ENCODE measurements around the gene NES.

Gene NES

DNA sequence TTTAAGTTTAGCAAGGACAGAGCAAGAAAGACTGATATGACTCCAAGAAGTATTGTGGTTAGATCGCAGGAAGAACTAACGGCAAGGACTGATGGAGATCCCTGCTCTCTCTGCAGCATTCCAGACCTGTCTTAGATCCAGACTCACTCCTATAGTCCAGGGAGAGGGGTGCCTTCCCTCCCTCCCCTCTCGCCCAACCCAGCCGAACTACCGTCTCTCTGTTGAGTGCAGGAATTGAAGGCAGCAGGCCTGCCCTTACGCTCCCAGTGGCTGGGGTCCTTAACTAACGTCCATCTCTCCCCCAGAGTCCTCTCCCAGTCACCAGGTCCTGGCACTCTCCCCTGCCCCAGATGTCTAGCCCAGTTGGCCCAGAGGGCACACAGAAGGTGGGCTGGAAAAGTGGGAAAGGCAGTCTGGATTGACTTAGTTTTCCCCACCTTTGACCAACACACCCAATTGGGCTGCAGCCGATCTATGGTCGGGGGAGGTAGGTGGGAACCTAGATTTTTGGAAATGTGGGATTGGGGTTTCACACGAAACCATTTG is 27.0 kb upstream of the NES start:
- no peak for DNase-seq (ENCODE audit: low read depth in 1 of 2, low spot score in 1 of 2)

DNA sequence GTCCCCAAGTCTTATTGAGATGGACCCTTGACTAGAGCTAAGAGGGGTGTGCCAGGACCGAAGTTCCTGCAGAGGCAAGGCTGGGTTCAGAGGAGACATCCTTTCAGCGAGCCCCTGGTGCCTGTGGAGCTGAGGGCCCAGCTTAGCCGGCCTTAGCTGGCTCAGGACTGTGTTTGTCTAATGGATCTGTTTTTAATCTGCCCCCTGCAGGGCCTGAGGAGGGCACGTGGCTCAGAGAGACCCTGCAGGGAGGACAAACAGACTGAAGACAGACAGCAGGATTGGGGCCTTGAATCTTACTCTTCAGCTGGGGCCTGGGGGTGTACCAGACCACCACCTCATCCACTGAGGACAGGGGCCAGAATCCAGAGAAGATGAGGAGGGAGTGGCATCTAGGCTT is 26.5 kb upstream of the NES start:
- DNase-seq (ENCODE audit: low read depth in 1 of 2, low spot score in 1 of 2): no peak

DNA sequence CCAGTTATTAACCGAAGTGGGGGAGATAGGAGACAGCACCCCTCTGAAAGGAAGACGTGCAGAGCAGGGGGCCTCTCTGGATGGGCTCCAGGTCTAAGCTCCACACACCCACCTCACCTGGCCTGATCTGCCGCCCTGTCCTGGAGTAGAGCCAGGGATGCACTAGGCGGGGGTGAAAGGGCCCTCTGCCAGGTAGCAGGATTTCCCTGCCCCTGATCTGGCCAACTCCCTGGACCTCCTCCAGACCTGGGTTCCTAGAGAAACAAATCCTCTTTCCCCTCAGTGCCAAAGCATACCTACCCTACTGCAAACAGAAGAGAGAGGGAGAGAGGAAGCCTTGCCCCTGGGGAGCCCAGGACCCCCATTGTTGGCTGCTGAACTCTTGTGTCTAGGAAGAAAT is 26.1 kb upstream of the NES start:
- DNase-seq (ENCODE audit: low read depth in 1 of 2, low spot score in 1 of 2): no peak

DNA sequence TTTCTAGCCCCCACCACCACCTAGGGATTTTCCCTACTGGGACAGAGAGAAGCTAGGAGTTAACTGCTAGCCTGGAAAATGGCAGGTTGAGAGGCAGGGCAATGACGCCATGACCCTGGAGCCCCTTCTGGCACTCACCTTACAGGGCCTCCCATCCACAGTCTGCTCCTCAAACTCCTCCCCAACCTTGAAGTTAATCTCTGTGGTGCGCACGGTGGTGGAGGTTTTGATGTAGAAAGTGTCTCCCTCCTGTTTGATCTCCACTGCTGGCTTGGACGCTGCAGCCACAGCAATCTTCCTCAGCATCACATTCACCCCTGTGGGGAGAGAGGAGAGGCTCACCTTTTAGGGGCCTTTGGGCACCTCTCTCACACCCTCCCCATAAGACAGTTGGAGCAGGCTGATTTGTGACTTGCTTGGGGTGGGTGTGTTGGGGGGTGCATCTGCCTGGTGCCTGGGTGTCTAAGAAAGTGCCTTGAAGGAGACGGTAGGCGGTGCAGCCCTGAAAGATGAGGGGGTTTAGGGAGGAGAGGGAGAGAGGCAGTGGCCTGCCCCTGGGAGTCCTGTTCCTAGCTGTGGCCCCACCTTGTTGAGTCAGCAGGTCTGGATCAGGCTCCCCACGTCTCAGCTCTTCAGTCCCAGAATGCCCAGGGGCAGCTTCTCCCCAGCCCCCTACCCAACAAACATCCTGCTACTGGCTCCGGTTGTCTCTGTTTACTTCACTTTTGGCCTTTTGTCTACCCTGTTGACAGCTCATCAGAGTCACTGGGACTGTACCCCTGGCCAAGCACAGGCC is 23.7 kb upstream of the NES start:
- DNase-seq (ENCODE audit: low read depth in 1 of 2, low spot score in 1 of 2): no peak

DNA sequence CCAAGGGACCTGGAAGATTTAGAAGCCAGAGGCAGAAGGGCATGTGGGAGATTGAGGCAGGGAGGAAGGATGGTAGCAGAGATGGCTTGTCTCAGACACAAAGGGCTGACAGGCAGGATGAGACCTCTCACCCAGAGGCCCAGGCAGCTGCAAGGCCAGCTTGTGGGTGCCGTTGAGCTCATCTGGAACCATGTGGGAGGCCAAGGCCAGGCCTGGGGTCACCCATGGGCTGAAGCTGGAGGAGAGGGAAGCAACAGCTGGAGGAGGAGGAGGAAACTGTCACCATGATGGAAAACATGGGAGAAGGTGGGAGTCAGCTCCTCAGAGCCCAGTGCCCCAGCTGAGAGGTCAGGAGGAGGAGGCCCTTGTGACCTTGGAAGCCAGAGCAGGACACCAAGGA is 21.8 kb upstream of the NES start:
- no peak for DNase-seq (ENCODE audit: low read depth in 1 of 2, low spot score in 1 of 2)

DNA sequence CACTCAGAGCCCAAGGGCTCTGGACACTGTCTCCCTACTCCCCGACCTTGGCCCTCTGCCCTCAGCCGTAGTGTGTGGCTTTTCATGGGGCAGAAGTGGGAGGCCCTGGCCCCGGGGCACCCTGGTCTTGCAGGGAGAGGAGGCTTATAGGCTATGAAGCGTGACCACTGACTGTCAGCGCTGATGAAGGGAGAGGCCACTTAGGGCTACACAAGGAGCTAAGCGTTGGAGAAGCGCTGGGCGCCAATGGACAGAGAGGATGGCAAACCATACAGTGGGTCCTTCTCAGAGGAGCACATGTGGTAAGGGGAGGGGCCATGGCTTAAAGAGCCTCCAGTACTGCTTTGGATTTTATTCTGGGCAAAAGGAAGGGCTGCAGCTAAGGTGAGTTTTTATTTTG is 20.3 kb upstream of the NES start:
- DNase-seq (ENCODE audit: low read depth in 1 of 2, low spot score in 1 of 2): no peak

DNA sequence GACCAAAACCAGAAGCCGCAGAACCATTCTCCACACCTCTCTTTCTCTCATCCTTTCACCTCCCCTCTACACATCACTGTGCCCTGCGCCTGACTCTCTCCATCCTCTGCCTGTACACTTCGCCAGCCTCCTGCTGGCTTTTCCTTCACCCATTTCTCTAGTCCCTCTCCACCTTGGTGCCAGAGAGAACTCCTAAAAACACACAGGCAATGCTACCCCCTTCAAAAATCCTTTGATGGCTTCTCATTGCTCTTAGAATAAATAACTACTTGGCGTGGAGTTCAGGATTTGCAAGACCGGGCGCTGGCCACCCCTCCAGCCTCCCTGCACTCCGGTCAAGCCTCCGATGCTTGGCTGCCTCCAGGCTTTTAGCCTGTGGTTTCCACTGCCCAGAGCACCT is 19.5 kb upstream of the NES start:
- no peak for DNase-seq (ENCODE audit: low read depth in 1 of 2, low spot score in 1 of 2)

DNA sequence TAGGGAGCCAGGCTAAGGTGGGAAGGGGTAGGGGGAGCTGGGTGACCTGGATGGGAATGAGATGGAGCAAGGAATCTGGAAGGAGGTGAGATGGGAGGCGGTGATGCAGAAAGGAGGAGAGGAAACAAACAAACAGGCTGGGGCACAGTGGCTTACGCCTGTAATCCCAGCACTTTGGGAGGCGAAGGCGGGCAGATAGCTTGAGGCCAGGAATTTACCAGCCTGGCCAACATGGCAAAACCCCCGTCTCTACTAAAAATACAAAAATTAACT is 17.4 kb upstream of the NES start:
- DNase-seq (ENCODE audit: low read depth in 1 of 2, low spot score in 1 of 2): no peak

DNA sequence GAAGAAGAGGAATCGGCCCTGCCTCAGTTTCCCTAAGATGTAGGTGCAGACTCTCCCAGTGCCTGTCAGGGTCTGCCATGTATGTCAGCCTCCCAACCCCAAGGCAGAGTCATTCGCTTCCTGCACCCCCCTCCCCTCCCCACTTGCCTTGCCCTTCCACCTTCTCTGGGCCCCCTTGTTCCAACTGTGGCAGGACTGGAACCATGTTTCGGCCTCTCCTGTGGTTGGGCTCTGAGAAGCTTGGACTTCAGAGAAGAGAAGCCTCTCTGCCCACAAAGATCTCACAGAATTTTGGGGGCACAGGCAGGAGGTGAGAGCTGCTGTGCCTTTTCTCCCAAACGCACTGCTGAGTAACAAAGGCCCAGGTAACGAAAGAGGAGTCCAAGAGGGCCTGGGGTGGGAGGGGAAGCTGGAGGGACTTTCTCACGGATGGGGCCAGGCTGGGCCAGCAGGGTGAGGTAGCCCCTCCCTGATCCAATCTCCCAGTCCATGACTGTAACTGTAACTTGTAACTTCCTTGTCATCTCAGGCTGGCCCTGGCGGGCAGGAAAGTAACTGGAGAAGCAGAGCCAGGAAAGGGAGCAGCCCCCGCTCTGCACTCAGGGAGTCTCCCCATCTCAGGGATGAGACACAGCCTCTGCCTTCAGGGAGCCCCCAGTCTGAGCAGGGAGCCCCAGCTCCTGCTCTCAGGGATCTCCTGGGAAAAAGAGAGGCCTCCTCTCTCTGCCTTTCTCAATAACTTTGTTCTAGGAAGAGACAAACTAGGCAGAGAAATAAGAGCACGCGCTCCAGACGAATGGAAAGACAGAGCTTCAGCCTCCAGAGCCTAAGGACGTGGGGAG is 16.9 kb upstream of the NES start:
- no peak for DNase-seq (ENCODE audit: low read depth in 1 of 2, low spot score in 1 of 2)

DNA sequence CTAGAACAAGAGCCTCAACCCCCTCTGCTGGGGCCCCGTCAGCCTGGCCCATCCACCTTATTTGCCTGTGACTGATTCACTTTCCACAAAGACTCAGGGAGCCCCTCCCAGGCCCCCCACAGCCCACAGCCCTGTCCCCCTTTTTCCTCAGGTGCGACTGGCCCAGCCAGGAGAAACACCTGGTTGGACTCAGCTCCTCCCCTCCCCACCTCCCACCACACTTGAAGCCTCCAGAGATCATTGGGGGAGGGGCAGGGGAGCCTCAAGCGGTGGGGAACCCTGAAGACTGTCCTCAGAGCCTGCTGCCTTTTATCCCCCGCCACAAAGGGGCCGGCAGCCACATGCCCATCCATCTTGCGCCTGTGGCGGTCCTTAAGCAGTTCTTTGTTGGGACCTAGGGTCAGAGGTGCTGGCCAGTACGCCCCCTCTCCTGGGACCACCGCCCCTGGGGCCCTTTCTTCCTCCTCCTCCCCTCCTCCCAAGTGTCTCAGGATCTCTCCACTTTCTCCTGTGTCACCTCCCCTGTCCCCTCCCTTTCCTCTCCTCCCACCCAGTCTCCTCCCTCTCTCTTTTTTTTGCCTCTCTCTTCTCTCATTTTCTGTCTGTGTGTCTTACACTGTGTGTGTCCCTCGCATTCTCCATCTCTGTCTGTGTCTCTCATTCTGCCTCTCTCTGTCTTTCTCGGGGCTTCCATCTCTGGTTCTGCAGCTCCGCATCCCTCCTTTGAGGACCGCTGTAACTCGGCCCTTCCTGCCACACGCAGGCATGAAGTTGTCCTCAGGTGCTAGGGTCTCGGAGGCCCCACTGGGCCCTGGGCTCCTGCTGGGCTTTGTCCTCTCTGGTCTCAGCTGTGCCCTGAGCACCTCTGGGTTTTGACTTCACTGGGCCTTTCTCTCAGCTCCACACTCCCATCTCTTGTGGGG is 16.0 kb upstream of the NES start:
- DNase-seq (ENCODE audit: low read depth in 1 of 2, low spot score in 1 of 2): no peak

DNA sequence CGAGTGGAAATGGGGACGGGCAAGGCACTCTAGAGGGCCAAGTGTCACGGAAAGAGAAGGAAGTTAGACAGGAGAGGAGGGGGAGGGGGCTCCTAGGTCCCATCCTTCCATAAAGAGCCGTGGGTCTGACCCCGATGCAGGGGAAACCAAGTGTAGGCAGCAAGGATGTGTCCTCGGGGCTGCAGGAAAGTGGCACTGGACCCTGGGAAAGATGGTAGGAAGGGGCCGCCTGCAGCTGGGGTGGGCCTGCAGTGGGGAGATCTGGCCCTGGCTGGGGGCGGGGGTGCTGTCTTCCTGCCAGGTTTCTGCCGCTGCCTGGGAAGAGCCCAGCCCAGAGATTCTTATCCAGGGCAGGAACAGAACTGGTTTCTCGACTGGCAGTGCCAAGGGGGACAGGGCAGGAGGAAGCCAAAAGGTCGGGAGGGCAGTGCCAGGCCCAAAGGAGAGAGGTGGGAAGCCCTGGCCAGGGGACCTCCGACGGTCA is 15.3 kb upstream of the NES start:
- DNase-seq (ENCODE audit: low read depth in 1 of 2, low spot score in 1 of 2): no peak

DNA sequence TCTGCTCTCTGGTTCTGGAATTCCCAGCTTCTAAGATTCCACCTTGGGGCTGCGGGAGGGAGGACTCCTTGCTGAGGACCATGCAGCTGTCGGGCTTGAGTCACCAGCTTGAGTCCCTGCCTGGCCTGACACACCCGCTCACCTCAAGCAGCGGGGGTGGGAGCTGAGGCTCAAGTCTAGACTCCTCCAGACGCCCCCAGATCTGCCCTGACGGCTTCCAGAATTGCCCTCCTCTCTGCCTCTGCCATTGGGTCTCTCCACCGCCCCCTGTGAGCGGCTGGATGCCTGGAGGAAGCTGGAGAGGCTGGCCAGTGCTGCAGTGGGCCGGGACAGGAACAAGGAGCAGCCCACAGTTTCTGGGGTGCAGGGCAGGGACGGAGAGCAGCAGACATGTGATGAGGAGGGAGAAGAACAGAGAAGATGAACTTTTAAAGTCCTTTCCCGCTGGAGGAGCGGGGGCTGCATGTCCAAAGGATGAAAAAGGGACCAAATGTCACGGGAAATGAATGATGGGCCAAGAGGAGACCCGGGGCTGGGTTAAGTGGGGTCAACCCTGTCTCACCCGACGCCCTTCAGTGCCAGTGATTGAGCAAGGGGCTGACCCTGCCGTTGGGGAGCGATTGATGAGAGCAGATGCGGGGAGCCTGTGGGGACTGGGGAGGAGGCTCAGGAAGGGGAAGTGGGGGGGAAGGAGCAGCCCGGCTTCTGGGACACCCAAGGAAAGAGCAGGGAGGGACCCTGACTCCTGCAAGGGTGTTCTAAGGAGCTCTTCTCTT is 14.6 kb upstream of the NES start:
- no peak for DNase-seq (ENCODE audit: low read depth in 1 of 2, low spot score in 1 of 2)

DNA sequence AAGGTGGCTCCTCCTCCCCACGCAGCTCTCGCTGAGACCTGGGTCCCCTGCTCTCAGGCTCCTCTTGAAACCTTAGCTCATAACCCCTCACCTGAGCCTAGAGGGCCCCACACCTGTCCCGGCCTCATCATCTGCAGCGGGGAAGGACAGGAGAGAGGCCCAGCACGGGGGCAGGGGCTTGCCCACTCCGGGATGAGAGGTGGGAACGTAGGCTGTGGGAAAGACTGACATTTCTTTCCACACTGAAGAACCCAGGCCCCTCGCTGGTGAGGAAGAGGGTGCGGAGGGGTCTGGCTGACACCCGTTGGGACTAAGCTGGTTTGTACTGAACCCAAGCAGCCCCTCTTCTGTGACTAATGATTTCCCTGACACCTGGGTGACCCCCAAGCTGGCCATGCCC is 14.0 kb upstream of the NES start:
- no peak for DNase-seq (ENCODE audit: low read depth in 1 of 2, low spot score in 1 of 2)

DNA sequence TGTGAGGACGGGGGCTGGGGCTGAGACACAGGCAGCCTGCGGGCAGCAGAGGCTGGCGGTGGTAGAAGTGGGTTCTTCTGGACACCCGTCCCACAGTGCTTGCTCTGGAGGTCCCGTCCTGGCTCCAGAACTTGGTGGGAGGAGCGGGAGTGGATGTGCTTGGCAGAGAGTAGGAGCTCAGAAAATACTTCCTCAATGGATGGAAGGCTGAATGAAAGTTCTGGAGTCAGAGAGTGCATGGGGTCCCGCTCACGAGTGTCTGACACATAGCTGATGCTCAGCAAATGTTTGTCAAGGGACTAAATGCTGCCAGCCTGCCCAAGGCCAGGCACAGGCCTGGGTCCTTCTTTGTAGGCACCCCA is 13.4 kb upstream of the NES start:
- no peak for DNase-seq (ENCODE audit: low read depth in 1 of 2, low spot score in 1 of 2)

DNA sequence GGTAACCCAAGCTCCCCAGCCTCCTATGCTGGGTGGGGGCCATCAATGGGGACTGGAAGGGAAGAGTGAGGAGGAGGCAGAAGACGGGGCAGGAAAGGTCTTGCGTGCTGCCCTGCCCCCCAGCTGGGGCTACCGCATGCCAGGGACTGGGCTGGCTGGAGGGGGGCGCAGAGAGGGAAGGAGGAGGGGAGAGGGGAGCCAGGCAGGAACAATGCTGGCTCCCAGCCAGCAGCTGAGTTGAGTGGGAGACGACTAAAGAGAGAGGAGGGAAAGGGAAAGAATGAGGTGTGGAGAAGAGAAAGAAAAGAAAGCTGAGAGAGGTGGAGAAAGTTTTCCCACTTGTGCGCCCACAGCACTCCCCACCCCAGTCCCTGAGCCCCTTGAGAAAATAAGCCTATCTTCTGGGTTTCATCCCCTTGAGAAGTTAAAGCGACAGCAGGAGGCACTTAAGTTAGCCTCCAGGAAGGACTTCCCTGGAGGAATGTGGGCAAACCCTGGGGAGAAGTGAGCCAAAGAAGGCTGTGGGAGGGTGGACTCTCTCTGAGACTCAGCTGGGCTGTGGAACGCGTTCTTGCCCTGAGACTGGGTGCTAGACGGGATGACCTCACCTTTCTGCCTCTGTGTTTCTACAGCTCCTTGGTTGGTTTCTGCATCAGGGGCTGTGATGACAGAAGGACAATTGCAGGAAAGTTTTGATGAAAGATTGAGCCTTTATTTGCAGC is 12.9 kb upstream of the NES start:
- DNase-seq (ENCODE audit: low read depth in 1 of 2, low spot score in 1 of 2): no peak

DNA sequence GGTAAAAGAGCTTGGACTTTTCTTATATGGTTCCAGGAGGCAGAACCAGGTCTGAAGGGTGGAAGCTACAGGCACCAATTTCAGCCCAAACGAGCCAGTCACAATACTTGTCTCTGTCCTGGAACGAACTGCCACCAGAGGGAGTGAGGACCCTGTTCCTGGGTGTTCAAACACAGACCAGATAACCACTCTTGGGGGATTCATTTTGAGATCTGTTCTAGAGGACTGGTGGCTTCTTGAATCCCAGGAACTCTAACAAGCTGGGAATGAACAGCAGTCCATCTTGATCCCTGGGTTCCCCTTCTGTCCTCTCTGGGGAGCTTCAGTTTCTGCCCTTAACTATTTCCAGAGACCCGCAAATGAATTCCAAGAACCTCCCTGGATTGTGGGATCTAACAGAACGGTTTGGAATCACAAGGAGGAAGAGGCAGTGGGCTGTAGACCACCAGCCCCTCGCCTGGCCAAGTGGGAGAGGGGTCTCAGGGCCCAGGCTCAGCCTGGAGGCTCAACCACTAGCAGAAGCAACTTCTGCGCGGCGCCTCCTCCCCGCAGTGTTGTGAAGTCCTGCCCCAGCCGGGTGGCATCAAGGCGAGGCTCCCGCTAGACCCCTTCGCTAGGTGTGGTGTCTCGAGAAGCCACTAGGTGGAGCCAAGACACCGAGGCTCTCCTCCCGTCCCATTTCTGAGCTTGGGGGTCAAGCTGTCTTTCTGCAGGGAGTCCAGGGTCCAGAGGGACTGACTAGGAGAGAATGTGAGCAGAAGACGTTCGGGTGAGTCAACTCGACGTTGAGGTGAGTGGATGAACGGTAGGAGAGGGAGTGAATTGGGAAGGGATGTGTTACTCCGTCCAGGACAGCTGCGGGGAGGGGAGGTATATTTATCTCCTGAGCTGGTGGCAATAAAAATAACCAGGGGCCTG is 12.1 kb upstream of the NES start:
- DNase-seq (ENCODE audit: low read depth in 1 of 2, low spot score in 1 of 2): peak; percentile 48 to 57

DNA sequence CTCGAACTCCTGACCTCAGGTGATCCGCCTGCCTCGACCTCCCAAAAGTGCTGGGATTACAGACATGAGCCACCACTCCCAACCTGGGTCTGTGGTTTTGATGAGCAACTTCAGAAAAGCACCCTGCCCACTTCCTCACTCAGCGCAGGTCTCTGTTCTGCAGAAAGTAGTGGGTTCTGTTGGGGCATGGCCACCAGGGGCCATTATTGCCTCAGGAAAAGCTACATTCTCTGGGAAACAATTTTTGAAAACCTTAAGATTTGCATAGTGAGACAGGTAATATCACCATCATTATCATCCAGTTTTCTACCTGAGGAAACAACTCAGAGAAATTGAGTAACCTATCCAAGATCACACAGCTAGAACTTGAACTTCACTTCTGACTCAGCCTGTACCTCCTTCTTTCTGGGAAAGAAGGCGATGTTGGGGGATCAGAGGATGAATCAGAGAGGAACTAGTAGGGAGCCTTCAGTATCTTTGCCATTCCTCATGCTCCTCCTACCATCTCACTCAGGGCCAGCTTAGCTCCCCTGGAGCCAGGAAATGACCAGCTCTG is 7.1 kb upstream of the NES start:
- DNase-seq (ENCODE audit: low read depth in 1 of 2, low spot score in 1 of 2): no peak

DNA sequence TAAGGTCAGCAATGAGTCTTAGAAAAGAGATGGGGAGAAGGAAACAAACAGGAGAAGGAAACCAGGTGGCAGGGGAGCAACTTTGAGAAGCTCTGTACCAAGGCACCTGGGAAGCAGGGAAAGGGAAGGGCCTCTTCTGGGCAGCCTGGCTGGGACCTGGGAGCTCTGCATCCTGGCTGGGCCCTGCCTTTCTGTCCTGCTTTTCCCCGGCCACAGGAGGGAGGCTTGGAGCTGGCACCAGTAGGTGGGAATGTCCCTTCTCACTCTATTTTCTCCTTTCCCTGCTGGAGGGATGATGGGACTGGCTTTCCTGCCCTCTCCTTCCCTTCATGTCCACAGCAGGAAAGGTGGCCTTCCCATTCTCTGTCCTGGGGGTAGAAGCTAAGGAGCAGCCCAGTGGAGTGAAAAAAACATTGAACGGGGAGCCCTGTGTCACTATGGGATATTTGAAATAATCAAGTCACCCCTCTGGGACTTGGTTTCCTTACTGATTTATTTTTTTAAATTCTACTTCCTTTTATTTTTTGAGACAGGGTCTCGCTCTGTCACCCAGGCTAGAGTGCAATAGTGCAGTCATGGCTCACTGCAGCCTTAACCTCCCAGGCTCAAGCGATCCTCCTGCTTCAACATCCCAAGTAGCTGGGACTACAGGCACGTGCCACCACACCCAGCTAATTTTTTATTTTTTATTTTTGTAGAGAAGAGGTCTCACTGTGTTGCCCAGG is 5.1 kb upstream of the NES start:
- DNase-seq (ENCODE audit: low read depth in 1 of 2, low spot score in 1 of 2): no peak

Measured in stimulated activated CD4-positive, alpha-beta T cell treated with anti-CD3 and anti-CD28 coated beads, Interleukin-15, amount 100 ng/mL, for 1 hour (primary cell).